H1 (cell line): ENCODE measurements around the gene CELSR3. TPM values are rescaled to one million over a fixed set of nuclear protein-coding genes. Genes with fewer than 3 reads are reported as not detected.

Experiments used
- CTCF ChIA-PET: fragments of 300-600 bp; sonication (Branson Sonifier 250); formaldehyde crosslinking; loops from one replicate; lab custom pipeline; 2021; ENCODE audit not compliant: partially characterized antibody; lab: Charles Lee
- POLR2A ChIA-PET: fragments of 300-600 bp; sonication (Branson Sonifier 250); formaldehyde crosslinking; loops from one replicate; lab custom pipeline; 2021; ENCODE audit warnings: inconsistent platforms; ENCODE audit not compliant: partially characterized antibody; lab: Charles Lee
- DNase-seq, 2 experiments: peaks; one replicate each; pipeline versions ENCODE4 v3.0.0 to v3.0.0-alpha.2; 2010 to 2022; ENCODE audit warnings: low spot score in 2 of 2, low read depth in 1 of 2, mixed read lengths in 1 of 2
- FAIRE-seq: peaks from 2 replicates; lab custom pipeline; 2011; peaks lifted over from hg19 to GRCh38; lab: Jason Lieb, UNC
- H2AFZ ChIP-seq: 2 replicates; pipeline ENCODE4 v1.8.1; 2012; ENCODE audit warnings: low read length, inconsistent platforms
- H2AK5ac ChIP-seq: 2 replicates; pipeline ENCODE4 v1.6.1; 2013; ENCODE audit warnings: low read depth, low read length
- H2BK120ac ChIP-seq: replicated peaks from 2 replicates; pipeline ENCODE3; 2013; ENCODE audit warnings: low read depth, low read length, inconsistent platforms
- H2BK12ac ChIP-seq: 2 replicates; pipeline ENCODE4 v1.6.1; 2013; ENCODE audit warnings: low read depth, low read length
- H2BK15ac ChIP-seq: 2 replicates; pipeline ENCODE4 v1.6.1; 2013; ENCODE audit warnings: low read length
- H2BK20ac ChIP-seq: 2 replicates; pipeline ENCODE4 v1.6.1; 2013; ENCODE audit warnings: low read length
- H2BK5ac ChIP-seq: 2 replicates; pipeline ENCODE4 v1.6.1; 2013; ENCODE audit warnings: low read depth, low read length
- H3K14ac ChIP-seq: 2 replicates; pipeline ENCODE4 v1.6.1; 2013; ENCODE audit warnings: inconsistent platforms; ENCODE audit not compliant: insufficient read length
- H3K18ac ChIP-seq: 2 replicates; pipeline ENCODE4 v1.6.1; 2013; ENCODE audit warnings: low read length; ENCODE audit errors: extremely low read depth
- H3K23ac ChIP-seq: 2 replicates; pipeline ENCODE4 v1.6.1; 2013; ENCODE audit warnings: inconsistent platforms; ENCODE audit not compliant: insufficient read length
- H3K23me2 ChIP-seq: 2 replicates; pipeline ENCODE4 v1.6.1; 2013; ENCODE audit warnings: low read depth, low read length
- H3K27ac ChIP-seq: 2 replicates; pipeline ENCODE4 v1.6.1; 2011; ENCODE audit warnings: low read depth, low read length, inconsistent platforms
- H3K27me3 ChIP-seq, 4 experiments: replicated peaks in 1 of 4; 1 replicate in 1 of 4; 2 replicates in 3 of 4; pipeline versions ENCODE4 v1.6.1 to v1.8.1; 2011 to 2013; ENCODE audit warnings: low read length in 3 of 4, mild to moderate bottlenecking in 3 of 4, inconsistent platforms in 2 of 4, mixed read lengths in 2 of 4, moderate library complexity in 1 of 4; ENCODE audit not compliant: control insufficient read depth in 3 of 4, insufficient read depth in 3 of 4; ENCODE audit errors: extremely low read depth in 1 of 4
- H3K36me3 ChIP-seq, 4 experiments: 2 replicates each; pipeline versions ENCODE4 v1.6.1 to v1.8.1; 2011 to 2013; ENCODE audit warnings: mild to moderate bottlenecking in 4 of 4, low read length in 3 of 4, moderate library complexity in 2 of 4, control low read depth in 1 of 4, inconsistent platforms in 1 of 4; ENCODE audit not compliant: insufficient read depth in 4 of 4, control insufficient read depth in 2 of 4
- H3K4ac ChIP-seq: replicated peaks from 2 replicates; pipeline ENCODE3; 2013; ENCODE audit warnings: low read length, low read depth, mixed read lengths, inconsistent platforms; ENCODE audit not compliant: insufficient read length
- H3K4me1 ChIP-seq, 4 experiments: replicated peaks in 1 of 4; 1 replicate in 1 of 4; 2 replicates in 3 of 4; pipeline versions ENCODE4 v1.6.1 to v1.8.1; 2011 to 2013; ENCODE audit warnings: low read length in 3 of 4, inconsistent platforms in 2 of 4, mixed read lengths in 1 of 4; ENCODE audit not compliant: insufficient read depth in 4 of 4, control insufficient read depth in 3 of 4
- H3K4me2 ChIP-seq, 2 experiments: 2 replicates each; pipeline versions ENCODE4 v1.6.1 to v1.8.1; 2011 to 2013; ENCODE audit warnings: low read depth in 2 of 2, low read length in 2 of 2, control low read depth in 1 of 2, inconsistent platforms in 1 of 2, mild to moderate bottlenecking in 1 of 2; ENCODE audit not compliant: insufficient read depth in 1 of 2
- H3K4me3 ChIP-seq, 4 experiments: fragments of 200-600, 300-600 bp in 1 of 4; sonication (generic), shearing (Covaris generic), sonication (Bioruptor Twin) in 1 of 4; 2 replicates each; pipeline versions ENCODE4 v1.5.1 to v1.8.1; 2011 to 2016; ENCODE audit warnings: low read length in 4 of 4, low read depth in 3 of 4, control low read depth in 2 of 4, inconsistent platforms in 2 of 4, mild to moderate bottlenecking in 2 of 4, mixed read lengths in 1 of 4, moderate library complexity in 1 of 4; ENCODE audit not compliant: insufficient read depth in 2 of 4; ENCODE audit errors: extremely low read depth in 1 of 4
- H3K56ac ChIP-seq: replicated peaks from 2 replicates; pipeline ENCODE3; 2013; ENCODE audit warnings: low read depth, mild to moderate bottlenecking, mixed read lengths, low read length, inconsistent platforms; ENCODE audit not compliant: insufficient read length
- H3K79me1 ChIP-seq: 2 replicates; pipeline ENCODE4 v1.6.1; 2013; ENCODE audit warnings: low read depth, low read length, control low read depth
- H3K79me2 ChIP-seq, 2 experiments: 2 replicates each; pipeline versions ENCODE4 v1.6.1 to v1.8.1; 2012 to 2013; ENCODE audit warnings: low read length in 2 of 2, mild to moderate bottlenecking in 2 of 2, inconsistent platforms in 1 of 2; ENCODE audit not compliant: insufficient read depth in 2 of 2, control insufficient read depth in 1 of 2
- H3K9ac ChIP-seq, 4 experiments: replicated peaks in 1 of 4; 1 replicate in 1 of 4; 2 replicates in 3 of 4; pipeline versions ENCODE4 v1.6.1 to v1.8.1; 2011 to 2013; ENCODE audit warnings: low read depth in 3 of 4, low read length in 3 of 4, control low read depth in 2 of 4, mild to moderate bottlenecking in 2 of 4, moderate library complexity in 2 of 4, inconsistent platforms in 1 of 4; ENCODE audit errors: extremely low read depth in 1 of 4
- H3K9me3 ChIP-seq, 2 experiments: 2 replicates each; pipeline versions ENCODE4 v1.6.1 to v1.8.1; 2012 to 2013; ENCODE audit warnings: mild to moderate bottlenecking in 2 of 2, moderate library complexity in 2 of 2, control low read depth in 1 of 2, inconsistent platforms in 1 of 2, low read depth in 1 of 2, low read length in 1 of 2, mixed read lengths in 1 of 2; ENCODE audit not compliant: insufficient read depth in 2 of 2
- H4K20me1 ChIP-seq, 2 experiments: replicated peaks in 1 of 2; 2 replicates each; pipeline versions ENCODE3 to v1.8.1; 2011 to 2013; ENCODE audit warnings: inconsistent platforms in 2 of 2, low read length in 2 of 2, mild to moderate bottlenecking in 1 of 2; ENCODE audit not compliant: insufficient read depth in 2 of 2, control insufficient read depth in 1 of 2
- H4K5ac ChIP-seq: 2 replicates; pipeline ENCODE4 v1.6.1; 2013; ENCODE audit warnings: low read length, low read depth, mixed read lengths, inconsistent platforms; ENCODE audit not compliant: insufficient read length
- H4K8ac ChIP-seq: 2 replicates; pipeline ENCODE4 v1.8.0; 2013; ENCODE audit warnings: mild to moderate bottlenecking, moderate library complexity, low read length, inconsistent platforms; ENCODE audit not compliant: insufficient read depth; ENCODE audit errors: extremely low read depth
- H4K91ac ChIP-seq: replicated peaks from 2 replicates; pipeline ENCODE3; 2013; ENCODE audit warnings: low read length, mixed read lengths, inconsistent platforms; ENCODE audit not compliant: insufficient read length
- BRCA1 ChIP-seq: IDR thresholded peaks from 2 replicates; pipeline ENCODE4 v1.6.1; 2012; ENCODE audit warnings: low read depth, low read length, improper control_type of control experiment
- EGR1 ChIP-seq: IDR thresholded peaks from 2 replicates; pipeline ENCODE4 v1.6.1; 2011; ENCODE audit warnings: low read depth, low read length, borderline replicate concordance
- SP2 ChIP-seq: IDR thresholded peaks from 2 replicates; pipeline ENCODE4 v1.6.1; 2012; ENCODE audit warnings: mild to moderate bottlenecking, low read length, inconsistent platforms
- SP4 ChIP-seq: IDR thresholded peaks from 2 replicates; pipeline ENCODE4 v1.6.1; 2012; ENCODE audit warnings: low read length, inconsistent platforms
- TAF1 ChIP-seq: IDR thresholded peaks from 2 replicates; pipeline ENCODE4 v1.6.1; 2011; ENCODE audit warnings: mild to moderate bottlenecking, low read depth, low read length
- polyA plus RNA-seq, 7 experiments: library from polyadenylated mRNA; depleted of rRNA in 3 of 7; stranded (reverse) in 5 of 7; unstranded in 2 of 7; fragments of >200 nt in 5 of 7; fragments of 200-250 nt in 2 of 7; gene quantifications; 1 replicate in 5 of 7; 2 replicates in 1 of 7; 4 replicates in 1 of 7; pipeline versions ENCODE4 v1.2.1 to v1.2.3, GENCODE V29; 2011 to 2013; ENCODE audit warnings: missing spikeins in 2 of 7, mixed read lengths in 2 of 7
- total RNA-seq: library from RNA; stranded (reverse); fragmentation: NEBNext Ultra II Directional; extraction: Animal tissue kit (Norgen Biotek cat#: 25700); gene quantifications from 2 replicates; pipeline ENCODE4 v1.2.1, GENCODE V29; 2021
- TF ChIP-seq, protein P1 (sequence below): IDR thresholded peaks from 2 replicates; pipeline ENCODE4 v1.6.1; 2011; ENCODE audit warnings: low read length, improper control_type of control experiment

CELSR3 gene
- total and polyA plus RNA-seq, 2 of the 8 experiments (the other 6 are each of a cell fraction or from before 2014, with no cell fraction given), result 11.6 to 29.5 TPM

DNA sequence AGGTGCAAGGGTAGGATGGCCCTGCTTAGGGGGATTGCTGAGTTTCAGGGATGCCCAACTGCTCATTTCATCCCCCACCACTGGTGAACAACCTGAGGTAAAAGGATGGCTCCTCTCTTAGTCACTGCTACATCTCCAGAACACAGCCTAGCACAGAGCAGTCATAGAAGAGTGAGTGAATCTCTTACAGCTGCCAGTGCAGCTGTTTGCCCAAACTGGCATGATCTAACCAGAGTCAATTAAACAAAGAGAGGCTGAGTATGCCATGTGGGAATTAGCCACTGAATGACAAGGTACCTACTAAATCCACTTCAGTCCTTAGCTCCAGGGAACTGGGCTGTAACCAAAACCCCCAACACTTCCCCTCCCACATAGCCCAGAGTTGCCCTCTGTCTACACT, 29.9 kb upstream of the CELSR3 start:
- H3K18ac ChIP-seq, result no peak overlapping the region
- no peak overlapping the region for H3K9ac ChIP-seq
- no peak overlapping the region for H3K56ac ChIP-seq
- H3K23ac ChIP-seq, result no peak overlapping the region
- CTCF ChIA-PET, result interaction anchor here (1.6 to 1.8 kb wide), 2 partner anchors 44 to 47 kb away, joined by 5 read pairs; no protein-coding TSS in a partner anchor
- peaks cover 7 to 46% of the 10 kb centered on the region in 2 experiments for H3K79me2 ChIP-seq
- H2AFZ ChIP-seq, result no peak overlapping the region
- H2BK120ac ChIP-seq, result no peak overlapping the region
- no peak overlapping the region for H3K4me2 ChIP-seq
- no peak overlapping the region for H3K27ac ChIP-seq
- no peak overlapping the region for H2BK20ac ChIP-seq
- no peak overlapping the region for H3K14ac ChIP-seq
- FAIRE-seq (no peak), DNase-seq (no peak)
- peaks cover 47 to 81% (median 65%) of the 10 kb centered on the region in 4 experiments for H3K36me3 ChIP-seq
- no peak overlapping the region for H4K5ac ChIP-seq
- H3K4me3 ChIP-seq, result no peak overlapping the region
- H3K4ac ChIP-seq, result no peak overlapping the region
- POLR2A ChIA-PET, result interaction anchor here (0.8 to 13.3 kb wide), 4 partner anchors 17 to 315 kb away, joined by 3 to 187 read pairs (median 3); partner anchors contain the start of genes IP6K2 and WDR6
- peaks cover 23 to 35% of the 10 kb centered on the region in 2 experiments for H4K20me1 ChIP-seq
- H3K79me1 ChIP-seq, result peaks cover 12% of the 10 kb centered on the region
- H3K27me3 ChIP-seq, result no peaks in the 10 kb centered on the region
- no peak overlapping the region for H4K91ac ChIP-seq
- no peaks in the 10 kb centered on the region for H3K9me3 ChIP-seq
- H2BK15ac ChIP-seq, result no peak overlapping the region
- H2AK5ac ChIP-seq, result no peak overlapping the region
- H2BK12ac ChIP-seq, result no peak overlapping the region
- H4K8ac ChIP-seq, result no peak overlapping the region
- H3K23me2 ChIP-seq, result no peaks in the 10 kb centered on the region
- no peak overlapping the region for H2BK5ac ChIP-seq
- TF ChIP-seq SP4, result no peak
- TF ChIP-seq BRCA1, result no peak
- TF ChIP-seq TAF1, result no peak
- TF ChIP-seq, protein P1, sequence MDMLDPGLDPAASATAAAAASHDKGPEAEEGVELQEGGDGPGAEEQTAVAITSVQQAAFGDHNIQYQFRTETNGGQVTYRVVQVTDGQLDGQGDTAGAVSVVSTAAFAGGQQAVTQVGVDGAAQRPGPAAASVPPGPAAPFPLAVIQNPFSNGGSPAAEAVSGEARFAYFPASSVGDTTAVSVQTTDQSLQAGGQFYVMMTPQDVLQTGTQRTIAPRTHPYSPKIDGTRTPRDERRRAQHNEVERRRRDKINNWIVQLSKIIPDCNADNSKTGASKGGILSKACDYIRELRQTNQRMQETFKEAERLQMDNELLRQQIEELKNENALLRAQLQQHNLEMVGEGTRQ, result no peak
- TF ChIP-seq EGR1, result no peak
- TF ChIP-seq SP2, result no peak
- peaks cover 6 to 7% (median 6%) of the 10 kb centered on the region in 4 experiments for H3K4me1 ChIP-seq
